Activated naive CD4-positive, alpha-beta T cell treated with anti-CD3 and anti-CD28 coated beads, Interleukin-2, amount 50 U/mL, for 16 hours (primary cell): ENCODE data around the gene TBC1D13.
"Not testable (repeated sequence)": the region's sequence is repeated elsewhere in the genome, so short reads cannot be mapped to it uniquely, and the experiment has no call there.

Experiments
- DNase-seq: peaks from one replicate; pipeline ENCODE4 v3.0.0-alpha.2; 2020

TBC1D13 gene, protein sequence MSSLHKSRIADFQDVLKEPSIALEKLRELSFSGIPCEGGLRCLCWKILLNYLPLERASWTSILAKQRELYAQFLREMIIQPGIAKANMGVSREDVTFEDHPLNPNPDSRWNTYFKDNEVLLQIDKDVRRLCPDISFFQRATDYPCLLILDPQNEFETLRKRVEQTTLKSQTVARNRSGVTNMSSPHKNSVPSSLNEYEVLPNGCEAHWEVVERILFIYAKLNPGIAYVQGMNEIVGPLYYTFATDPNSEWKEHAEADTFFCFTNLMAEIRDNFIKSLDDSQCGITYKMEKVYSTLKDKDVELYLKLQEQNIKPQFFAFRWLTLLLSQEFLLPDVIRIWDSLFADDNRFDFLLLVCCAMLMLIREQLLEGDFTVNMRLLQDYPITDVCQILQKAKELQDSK

DNA sequence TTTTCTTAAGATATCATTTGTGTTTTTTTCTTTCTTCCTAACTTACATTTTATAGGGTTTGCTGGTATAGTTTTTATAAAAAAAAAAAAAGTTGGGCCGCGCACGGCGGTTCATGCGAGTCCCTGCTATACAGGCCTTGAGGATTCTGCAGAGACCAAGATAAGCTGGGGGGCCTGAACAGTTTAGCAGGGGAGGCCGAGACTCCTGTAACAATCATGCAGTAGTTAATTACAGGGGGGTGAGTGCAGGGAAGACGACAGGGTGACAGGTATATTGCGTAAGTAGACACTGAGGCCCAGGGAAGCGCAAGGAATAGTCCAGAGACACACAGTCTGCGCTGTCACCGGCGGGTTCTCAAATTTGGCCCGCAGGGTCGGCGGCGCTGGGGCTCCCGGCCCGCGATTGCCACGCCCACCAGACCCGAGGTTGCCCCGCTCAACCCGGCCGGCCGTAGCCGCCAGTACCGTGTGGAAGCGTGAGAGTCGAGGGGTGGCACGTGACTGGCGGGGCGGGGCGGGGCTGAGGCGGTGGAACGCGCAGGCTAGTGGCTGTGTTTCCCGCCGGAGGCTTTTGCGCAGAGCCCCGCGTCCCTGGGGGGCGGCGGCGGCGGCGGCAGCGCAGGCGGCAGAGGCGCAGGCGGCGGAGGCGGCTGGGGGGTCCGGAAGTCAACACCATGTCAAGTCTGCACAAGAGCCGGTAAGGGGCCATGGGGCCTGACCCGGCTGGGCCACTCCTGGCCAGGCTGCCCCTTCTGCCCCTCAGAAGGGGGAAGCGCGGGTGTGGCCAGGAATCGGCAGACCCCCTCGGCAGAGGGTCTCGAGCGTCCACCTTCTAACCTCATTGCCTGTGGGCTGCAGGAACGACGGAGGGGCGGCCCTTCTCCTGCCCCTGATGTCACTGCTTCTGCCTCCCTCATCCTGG, at the start of gene TBC1D13:
TSS of gene TBC1D13 (plus strand) at position 573 of the 921 bp plus-strand sequence. CDS start at position 674, 101 bp downstream.
- DNase-seq: peak; percentile 88

DNA sequence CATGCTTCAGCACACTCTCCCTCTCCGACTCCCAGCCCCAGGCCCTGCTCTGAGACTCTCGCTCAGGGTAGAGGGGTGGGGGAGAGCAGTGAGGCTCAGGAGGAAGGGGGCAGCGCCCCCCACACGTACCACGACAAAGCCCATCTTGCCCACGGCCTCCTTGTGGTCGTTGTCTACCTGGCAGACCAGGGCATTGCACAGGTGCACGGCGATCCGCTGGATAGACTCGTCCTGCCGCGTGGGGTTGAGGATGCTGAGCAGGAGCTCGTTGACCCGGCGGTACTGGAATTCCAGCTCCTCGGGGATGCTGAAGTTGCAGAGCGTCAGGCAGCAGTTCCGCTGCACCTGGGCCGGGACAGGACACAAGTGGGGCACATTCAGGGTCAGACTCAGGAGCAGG, 44.7 kb upstream of the TBC1D13 start:
- no peak for DNase-seq

DNA sequence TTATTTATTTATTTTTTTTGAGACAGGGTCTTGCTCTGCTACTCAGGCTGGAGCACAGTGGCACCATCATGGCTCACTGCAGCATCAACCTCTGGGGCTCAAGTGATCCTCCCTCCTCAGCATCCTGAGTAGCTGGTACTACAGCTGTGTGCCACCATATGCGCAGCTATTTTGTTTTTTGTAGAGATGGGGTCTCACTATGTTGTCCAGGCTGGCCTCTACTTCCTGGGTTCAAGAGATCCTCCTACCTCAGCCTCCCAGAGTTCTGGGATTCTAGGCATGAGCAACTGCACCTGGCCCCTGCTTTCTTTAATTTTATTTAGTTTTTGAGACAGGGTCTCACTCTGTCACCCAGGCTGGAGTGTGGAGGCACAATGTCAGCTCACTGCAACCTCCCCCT, 43.6 kb upstream of the TBC1D13 start:
- no peak for DNase-seq

DNA sequence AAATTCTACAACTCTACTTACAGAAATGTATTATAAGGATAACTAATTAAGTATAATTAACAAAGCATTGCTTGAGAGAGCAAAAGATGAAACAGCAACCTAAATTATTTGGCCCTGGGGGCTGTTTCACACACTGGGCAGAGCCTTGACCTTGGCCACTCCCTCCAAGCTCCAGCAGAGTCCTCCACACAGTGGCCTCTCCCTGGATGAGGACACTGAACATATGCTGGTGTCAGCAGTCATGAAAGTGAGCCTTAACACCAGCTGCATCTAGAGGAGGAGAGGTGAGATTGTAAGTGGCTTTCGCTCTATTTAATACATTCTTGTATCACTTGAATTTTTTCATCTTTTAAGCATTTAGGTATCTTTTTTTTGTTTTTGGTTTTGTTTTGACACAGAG, 39.8 kb upstream of the TBC1D13 start:
- no peak for DNase-seq

DNA sequence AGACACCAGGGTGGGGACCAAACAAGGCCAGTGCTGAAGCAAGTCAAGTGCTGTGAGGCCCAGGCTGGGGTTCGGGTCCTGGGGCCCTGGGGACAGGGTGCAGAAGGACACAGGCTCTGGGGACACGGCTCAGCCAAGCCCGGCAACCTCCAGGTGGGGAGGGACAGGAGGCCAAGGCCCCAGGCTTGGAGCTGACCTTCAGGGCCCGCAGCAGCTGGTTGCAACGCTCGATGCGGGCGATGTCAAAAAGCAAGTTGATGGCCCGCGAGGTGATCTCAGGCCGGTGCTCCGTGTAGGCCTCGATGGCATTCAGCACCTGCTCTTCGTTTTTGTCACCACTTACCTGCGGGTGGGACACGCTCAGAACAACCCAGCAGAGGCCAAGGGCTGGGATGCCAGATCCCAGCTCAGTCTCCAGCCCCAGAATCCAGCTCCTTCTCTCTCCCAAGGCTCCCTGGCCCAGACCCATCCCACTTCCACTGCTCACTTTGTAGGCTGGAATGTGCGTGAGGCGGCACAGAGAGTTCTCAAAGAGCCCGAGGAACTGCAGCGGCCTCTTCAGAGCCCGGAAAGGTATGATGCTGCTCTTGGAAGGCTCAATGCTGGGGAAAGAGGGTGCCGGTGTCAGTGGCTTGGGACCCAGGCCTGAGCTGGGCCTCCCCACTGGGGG, 36.0 kb upstream of the TBC1D13 start:
- no peak for DNase-seq

DNA sequence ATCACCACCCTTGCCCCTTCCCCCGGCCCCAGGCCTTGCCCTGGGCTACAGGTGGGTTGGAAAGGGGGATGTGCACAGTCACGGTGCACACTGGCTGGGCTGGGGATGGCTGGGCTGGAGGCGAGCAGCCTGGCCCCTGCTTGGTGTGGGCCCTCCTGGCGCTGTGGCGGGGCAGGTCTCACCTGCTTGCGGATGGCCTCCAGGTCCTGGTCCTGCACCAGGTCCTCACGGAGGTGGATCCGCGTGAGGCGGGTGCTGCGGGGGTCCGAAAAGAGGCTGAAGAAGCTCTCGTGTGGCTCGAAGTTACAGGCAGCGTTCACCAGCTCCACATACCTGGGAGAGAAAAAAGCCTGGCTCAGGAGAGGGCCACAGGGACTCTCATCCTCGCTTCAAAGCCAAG, 33.4 kb upstream of the TBC1D13 start:
- no peak for DNase-seq

DNA sequence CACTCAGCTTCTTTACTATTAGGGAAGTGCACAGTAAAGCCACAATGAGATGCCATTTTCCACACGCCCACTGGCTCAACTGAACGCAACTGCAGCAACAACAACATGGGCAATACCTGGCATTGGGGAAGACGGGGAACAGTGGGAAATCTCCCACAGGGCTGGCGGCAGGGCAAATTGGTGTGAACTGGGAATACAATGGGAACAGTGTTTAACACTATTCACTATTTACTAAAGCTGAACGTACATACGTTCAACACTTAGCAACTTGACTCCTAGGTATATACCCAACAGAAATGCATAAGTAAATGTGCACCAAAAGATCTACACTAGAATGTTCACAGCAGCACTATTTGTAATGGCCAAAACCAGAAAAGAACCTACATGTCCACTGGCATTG, 29.5 kb upstream of the TBC1D13 start:
- no peak for DNase-seq

DNA sequence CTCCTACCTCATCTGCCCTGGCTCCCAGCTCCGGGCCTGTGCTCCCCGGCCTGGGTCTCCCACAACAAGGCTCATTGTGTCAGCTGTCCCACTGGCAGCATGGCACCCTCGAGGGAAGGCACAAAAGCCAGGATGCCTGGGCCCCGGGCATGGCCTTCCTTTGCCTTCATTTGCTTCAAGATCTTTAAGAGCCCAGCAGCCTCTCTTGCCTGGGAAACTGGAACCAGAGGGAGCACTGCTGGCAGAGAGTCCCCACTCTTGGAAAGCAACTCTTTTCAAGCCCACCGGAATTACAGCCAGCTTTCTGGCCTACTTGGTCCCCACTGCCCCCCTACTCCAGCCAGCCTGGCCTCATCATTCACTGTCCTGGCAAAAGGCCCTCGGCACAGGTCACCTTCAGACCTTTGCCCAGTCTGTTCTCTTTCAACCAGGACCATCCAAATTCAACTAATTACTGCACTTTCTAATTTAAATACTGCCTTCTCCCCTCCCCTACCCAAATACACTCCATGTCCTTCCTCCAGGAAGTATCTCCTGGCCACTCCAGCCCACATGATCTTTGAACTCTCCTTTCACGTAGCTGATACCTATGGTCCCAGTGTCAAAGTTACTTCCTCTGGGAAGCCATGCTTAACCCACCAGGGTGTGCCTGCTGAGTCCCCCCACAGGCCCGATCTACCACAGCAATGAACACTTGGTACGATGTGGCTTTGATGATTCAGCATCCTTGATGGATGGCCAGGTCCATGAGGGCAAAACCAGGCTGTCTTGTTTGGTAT, 24.2 kb upstream of the TBC1D13 start:
- DNase-seq: no peak

DNA sequence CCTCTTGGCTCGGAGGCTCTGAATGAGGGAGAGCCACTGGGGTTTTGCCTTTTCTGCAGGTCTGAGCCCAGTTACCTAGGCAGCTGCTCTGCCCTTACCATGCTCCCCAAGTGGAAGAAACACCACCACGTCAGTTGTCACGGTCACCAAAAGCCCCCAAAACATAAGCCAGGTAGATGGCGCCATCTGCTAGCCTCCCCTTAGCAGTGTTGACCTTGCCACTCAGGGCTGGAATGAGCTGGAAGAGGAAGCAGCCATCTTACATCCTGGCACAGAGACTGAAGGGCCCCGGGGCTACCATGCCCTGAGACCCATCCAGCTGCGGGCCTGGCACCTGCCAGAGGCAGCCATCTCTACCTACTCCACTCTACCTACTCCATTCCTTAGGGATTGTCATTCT, 22.7 kb upstream of the TBC1D13 start:
- no peak for DNase-seq

DNA sequence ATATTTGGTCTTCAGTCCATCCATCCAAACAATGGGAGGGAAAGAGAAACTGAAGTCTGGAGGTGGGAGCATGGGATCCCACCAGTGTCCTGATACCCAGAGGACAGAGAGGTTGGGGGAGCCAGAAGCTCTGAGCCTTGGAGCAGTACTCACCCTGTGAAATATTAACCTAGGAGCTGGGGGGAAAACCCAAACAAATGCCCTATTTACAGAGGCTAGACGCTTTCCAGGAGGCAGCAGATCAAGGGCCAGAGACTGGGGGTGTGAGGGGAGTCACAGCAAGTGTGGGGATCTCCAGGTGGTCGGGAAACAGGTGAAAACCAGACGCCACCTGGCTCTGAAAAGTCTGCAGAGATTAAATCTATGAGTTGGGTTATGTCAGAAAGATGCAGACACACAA, 21.6 kb upstream of the TBC1D13 start:
- DNase-seq: no peak

DNA sequence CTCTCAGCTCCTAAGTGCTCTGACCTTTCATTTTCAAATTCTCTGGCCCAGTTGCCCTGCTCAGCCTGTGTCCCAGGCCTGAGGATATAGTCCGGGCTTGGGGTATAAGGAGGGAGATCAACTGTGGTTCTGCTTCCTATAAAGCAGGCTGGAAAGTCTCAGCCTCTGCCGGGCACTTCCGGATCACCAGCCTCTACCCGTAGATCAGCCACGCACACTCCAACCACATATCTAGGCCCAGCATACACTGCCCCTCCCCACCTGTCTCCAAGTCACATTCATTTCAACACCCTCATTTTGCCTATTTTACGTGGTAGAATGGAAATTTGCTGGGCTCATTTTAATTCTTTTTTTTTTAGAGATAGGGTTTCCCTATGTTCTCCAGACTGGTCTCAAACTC, 18.4 kb upstream of the TBC1D13 start:
- DNase-seq: no peak

DNA sequence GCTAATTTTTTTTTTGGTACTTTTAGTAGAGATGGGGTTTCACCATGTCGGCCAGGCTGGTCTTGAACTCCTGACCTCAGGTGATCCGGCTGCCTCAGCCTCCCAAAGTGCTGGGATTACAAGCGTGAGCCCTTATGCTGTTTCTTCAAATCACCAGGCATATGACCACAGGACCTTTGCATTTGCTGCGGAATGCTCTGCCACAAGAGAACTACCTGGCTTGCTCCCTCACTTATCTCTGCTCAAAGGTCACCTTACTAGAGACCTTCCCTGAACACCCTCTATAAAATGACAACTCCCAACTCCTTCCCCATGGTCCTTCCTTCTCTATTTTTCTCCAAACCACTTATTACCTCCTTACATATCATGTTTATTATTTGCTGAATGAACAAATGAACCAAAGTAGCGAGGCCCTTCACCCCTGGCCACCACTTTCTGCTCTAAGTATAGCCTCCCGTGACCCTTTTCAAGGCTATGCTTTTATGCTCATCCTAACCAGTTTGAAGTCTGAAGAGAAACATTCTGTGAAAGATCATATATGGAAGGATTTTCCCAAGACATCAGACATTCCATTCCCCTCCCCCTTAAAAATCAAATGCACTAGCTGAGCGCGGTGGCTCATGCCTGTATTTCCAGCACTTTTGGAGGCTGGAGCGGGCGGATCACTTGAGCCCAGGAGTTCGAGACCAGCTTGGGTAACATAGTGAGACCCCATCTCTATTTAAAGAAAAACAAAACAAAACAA, 16.6 kb upstream of the TBC1D13 start:
- DNase-seq: no peak

DNA sequence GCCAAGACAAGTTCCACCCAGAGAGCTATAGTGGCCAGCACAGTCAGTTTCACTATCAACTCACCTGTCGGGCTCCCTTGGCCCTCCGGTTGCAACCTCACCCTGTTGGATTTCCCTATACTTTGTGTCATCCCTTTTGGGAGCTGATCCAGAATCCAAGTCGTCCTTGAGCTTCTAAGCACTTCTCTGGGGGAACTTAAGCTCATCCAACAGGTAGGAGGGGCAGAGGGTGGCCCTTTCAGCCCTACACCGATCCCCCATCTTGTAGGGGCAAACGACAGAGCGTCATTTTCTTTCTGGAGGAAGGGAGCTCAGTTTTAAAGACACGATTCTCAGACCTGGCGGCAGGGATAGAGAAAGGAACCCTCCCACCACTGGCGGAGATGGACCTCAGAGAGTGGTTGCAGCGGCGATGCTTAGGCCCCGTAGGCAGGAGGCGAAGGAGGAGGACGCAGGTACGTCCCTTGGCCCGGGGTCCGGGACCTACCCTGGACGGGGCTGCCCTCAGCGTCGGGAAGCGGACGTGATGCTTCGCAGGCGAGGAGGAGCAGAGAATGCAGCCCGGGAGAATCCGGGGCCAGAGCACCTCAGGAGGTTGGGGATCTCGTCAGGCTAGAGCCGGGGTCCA, 15.8 kb upstream of the TBC1D13 start:
- no peak for DNase-seq

DNA sequence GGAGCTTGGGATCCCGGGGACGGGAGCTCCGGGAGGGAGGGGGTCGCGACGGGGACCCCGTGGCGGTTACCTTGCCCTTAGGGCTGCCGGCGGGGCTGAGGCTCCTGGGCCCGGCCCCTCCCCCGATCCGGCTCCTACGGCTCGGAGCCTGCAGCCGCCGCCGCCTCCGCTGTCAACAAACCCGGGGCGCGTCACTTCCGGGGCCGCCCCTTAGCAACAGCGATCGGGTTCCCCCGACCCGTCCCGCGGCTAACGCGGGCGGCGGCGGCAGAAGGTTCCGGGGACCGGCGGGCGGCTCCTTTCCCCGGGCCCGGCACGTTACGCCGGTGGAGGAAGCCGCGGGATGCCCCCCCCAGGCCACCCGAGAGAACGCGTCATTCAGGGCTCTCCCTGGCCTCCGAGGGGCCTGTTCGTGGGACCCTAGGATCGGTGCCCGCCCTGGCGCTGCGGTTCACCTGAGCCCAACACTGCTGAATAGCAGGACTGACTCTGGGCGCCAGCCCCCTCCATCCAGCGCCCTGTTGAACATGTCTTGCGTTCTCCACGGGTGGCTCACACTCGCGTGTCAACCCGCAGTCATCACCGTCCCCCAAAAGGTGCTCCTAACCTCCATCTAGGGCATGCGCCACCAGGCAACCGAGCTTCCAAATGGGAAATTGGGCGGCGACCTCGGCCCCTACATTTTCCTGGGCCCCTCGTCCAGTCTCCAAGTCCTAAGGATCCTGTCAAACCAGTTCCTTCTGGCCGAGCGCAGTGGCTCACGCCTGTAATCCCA, 15.1 kb upstream of the TBC1D13 start, which contains the start of gene ZER1:
TSS of gene ZER1 (minus strand) at position 183 of the 775 bp plus-strand sequence. CDS start 16,362 bp downstream, outside the sequence.
- DNase-seq: peak; percentile 95

DNA sequence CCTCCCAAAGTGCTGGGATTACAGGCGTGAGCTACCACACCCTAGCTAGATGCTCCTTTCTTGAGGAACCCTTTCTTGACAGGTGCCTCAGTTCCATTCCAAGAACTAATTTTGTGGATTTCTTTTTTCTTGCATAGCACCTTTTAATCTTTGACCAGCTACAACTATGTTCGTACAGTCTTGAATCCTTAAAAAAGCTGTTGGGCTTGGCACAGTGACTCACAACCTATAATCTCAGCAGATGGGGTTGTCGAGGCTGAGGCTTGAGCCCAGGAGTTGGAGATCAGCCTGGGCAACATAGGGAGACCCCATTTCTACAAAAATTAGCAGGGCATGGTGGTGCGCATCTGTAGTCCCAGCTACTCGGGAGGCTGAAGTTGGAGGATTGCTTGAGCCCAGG, 14.0 kb upstream of the TBC1D13 start:
- DNase-seq: no peak

DNA sequence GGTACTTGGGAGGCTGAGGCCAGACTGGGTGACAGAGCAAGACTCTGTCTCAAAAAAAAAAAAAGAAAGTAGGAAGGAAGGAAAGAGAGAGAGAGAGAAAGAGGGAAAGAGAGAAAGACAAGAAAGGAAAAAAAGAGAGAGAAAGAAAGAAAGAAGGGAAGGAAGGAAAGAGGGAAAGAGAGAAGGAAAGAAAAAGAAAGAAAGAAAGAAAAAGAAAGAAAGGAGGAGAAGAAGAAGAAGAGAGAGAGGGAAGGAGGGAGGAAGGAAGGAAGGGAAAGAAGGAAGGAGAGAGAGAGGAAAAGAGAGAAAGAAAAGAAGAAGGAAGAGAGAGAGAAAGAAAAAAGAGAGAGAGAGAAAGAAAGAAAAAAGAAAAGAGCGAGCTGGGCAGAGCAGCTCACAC, 12.2 kb upstream of the TBC1D13 start:
- DNase-seq: no peak

DNA sequence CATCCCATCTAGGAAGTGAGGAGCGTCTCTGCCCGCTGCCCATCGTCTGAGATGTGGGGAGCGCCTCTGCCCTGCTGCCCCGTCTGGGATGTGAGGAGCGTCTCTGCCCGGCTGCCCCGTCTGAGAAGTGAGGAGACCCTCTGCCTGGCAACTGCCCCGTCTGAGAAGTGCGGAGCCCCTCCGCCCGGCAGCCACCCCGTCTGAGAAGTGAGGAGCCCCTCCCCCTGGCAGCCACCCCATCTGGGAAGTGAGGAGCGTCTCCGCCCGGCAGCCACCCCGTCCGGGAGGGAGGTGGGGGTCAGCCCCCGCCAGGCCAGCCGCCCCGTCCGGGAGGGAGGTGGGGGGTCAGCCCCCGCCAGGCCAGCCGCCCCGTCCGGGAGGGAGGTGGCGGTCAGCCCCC, 7.0 kb upstream of the TBC1D13 start:
- not testable (repeated sequence) for DNase-seq

DNA sequence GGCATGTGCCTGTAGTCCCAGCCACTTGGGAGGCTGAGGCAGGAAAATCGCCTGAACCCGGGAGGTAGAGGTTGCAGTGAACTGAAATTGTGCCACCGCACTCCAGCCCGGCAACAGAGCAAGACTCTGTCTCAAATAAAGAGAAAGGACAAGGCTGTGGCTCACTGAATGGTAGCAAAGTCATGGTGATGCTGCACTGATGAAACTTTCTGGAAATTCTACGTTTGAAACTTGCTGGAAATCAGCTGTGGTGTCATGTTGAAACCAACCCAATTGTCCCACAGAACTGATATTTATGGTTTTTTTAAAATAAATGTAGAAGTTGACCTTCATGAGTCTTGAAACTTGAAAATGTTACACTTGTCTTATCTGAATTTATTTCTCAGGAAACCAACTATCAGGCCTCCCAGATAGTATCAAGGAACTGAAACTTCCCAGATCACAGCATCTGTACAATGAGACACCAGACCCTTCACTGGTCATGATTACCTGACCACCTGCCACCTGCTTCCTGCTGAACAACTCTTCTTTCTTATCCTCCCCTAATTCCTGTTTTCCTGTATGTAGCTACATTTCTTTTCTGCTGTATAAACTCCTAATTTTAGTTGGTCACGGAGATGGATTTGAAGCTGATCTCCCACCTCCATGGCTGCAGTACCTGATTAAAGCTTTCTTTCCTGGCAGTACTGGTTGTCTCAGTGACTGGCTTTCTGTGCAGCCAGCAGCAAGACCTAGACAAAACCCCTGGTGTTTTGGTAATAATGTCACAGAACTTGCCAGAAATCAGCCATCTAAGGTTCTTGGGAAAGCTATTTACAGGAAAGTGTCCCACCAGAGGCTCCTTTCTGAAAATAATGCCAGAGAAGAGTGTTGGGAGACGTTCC, 5.6 kb upstream of the TBC1D13 start:
- DNase-seq: no peak

DNA sequence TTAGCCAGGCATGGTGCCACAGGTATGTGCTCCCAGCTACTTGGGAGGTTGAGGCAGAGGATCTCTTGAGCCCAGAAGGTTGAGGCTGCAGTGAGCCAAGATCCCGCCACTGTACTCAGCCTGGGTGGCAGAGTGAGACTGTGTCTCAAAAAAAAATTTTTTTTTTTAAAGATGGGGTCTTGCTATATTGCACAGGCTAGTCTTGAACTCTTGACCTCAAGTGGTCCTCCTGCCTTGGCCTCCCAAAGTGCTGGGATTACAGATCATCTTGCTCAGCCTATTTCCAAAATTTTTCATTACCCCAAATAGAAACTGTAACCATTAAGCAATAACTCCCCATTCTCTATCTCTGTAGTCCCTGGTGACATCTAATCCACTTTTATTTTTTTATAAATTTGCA, 4.4 kb upstream of the TBC1D13 start:
- DNase-seq: no peak
